Amniotic epithelial cell (primary cell): Measurements from ENCODE around the gene BMERB1.

Source experiments
- DNase-seq: peaks from one replicate; pipeline ENCODE4 v3.0.0-alpha.2; 2010; ENCODE audit warnings: low read depth

The BMERB1 gene

DNA sequence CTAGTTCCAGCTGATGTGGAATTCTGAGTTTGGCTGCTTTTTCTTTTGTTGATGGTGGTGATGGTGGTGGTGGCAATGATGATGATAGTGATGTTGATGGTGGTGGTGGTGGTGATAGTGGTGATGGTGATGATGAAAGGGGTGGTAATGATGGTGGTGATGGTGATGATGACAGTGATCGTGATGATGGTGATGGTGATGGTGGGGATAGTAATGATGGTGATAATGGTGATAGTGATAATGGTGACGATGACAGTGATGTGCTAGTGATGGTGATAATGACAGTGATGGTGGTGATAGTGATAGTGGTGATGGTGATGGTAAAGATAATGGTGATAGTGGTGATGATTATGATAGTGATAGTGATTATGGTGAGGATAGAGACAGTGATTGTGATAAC lies 61.5 kb downstream of the BMERB1 start:
- no peak for DNase-seq

DNA sequence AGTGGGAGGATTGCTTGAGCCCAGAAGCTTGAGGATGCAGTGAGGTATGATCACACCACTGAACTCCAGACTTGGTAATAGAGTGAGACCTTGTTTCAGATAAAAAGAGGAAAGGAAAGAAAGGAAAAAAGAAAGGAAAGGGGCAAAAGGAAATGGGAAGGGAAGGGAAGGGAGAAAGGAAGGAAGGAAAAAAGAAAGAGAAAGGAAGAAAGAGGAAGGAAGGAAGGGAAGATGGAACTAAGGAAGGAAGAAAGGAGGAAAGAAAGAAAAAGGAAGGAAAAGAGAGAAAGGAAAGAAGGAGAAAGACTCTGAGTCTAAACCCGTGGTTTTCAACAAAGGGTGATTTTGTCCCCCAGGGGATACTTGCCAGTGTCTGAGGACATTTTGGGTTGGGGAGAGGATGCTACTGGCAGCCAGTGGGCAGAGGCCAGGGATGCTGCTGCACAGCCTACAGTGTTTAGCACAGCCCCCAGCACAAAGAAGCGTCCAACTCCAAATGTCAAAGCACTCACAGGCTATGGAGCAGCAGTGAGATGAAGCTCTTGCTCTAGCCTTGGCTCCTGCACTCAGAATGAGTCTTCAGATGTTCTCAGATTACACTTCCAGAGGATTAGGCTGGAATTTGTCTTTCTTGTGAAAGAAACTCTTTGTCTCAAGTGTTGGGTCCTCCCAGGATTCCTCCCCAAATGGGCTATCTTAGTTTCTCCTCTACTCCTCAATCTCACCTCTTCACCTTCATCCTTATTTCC lies 64.2 kb downstream of the BMERB1 start:
- peak; percentile 40 for DNase-seq

DNA sequence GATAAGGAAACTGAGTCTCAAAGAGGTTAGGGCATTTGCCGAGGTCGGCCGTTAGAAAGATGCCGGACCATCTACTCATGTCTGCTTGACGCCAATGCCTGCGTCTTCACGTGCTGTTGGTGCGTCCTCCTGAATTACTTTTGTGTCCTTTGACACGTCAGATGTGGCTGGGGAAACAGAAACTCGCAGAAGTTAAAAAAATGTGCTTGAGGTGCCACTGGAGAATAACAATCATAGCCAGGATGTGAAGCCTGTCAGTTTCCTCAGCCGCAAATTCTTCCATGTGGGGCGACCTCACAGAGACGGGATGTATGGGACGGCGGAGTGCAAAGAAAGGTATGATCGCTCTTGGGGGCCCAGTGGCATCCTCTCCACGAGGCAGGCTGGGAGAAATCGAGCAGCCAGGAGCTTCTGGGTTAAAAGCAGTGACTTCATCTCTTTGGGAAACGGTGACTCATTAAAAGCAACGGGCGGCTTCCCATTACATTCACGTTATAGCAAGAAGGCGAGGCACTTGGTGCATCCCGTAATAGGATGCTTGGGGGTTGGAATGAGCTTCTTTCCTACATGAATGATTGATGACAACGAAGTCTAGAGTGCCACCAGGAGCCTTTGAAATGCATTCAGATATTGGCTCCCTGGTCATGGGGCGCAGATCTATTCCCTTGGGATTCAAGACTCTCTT lies 67.8 kb downstream of the BMERB1 start:
- DNase-seq: peak; percentile 69

DNA sequence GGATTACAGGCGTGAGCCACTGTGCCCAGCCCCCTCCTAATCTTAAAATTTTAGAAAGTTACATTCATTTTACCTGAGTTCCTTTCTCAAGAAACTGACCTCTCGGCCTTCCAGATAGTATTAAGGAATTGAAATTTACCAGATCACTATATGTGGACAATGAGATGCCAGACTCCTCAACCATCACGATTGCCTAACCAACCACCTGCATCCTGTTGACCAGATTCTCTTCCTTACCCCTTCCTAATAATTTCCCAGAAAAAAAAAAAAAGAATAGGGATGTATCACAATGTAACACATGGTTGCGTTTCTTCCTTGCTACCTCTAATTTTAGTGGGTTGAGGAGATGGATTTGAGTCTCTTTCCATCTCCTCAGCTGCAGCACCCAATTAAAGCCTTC lies 72.1 kb downstream of the BMERB1 start:
- no peak for DNase-seq

DNA sequence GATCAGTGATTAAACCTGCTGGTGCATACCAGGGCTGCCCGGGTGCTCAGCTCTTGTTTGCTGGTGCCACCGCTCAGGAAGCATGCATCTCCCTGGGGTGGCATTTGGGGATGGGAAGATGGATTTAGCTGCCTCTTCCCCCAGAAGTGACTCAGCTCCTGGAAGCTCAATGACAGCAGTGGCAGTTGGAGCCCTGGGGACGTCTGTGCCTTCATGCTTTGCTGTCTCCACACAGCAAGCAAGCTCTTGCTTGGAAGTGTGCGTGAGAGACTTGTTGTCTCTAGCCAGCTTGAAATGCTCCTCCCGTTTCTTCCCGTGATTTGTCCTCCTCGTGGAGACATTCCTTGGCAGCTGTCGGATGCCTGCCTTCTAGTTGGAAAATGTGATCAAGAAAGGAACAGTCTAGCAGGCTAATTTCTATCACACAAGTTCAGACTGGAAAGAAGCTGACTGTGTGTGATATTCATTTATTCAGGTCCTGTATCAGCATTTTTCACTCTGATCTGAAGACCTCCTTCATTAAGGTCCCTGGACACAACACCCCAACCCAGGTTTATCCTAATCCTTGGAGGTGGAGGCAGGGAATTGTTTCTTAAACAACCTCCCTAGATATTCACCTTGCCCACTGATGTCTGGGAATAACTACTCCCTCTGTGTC lies 73.0 kb downstream of the BMERB1 start:
- no peak for DNase-seq

DNA sequence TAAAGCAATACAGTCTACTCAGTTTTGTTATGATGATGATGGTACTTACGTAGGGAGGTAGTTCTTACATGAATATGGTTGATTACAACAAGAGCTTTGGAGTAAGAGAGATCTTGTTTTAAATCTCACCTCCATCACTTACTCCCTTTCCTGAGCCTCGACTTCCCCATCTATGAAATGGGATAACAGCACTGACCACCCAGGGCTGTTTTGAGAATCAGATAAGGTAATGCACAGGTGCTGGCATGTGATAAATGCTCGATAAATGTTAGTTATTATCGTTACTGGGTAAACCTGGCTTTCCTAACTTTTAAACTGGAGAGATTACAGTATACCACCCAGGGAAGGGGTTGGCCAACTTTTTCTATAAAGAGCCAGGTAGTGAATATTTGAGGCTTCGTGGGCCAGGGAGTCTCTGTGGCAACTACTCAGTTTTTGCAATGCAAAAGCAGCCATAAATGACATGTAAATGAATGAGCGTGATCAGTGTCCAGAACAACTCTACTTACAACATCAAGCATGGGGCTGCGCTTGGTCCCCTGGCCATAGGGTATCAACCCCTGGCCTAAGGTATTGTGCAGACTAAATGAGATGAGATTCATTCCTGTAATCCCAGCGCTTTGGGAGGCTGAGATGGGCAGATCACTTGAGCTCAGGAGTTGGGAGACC lies 73.7 kb downstream of the BMERB1 start:
- DNase-seq: no peak

DNA sequence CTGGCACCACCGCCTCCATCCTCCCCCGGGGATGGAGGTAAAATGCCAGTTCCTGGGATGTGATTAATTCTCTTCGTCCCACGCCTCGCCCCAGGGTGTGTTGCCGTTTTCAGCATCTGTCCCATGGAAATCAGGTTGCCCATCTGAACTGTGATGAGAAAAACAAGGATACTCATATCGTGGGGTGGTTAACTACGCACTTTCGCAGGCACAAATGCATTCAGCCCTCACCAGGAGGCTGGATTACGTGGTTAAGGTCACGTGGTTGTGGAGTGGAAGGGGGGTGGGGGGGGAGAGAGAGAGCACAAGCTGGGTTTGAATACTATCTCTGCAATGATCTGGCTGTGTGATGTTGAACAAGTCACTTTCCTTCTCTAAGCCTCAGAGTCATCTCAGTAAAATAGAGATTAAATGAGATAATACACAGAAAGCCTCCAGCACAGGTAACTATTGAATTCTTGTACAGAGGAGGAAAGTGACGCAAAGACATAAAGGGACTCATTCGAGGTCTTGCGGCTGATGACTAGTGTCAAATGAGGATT lies 74.7 kb downstream of the BMERB1 start:
- DNase-seq: no peak

DNA sequence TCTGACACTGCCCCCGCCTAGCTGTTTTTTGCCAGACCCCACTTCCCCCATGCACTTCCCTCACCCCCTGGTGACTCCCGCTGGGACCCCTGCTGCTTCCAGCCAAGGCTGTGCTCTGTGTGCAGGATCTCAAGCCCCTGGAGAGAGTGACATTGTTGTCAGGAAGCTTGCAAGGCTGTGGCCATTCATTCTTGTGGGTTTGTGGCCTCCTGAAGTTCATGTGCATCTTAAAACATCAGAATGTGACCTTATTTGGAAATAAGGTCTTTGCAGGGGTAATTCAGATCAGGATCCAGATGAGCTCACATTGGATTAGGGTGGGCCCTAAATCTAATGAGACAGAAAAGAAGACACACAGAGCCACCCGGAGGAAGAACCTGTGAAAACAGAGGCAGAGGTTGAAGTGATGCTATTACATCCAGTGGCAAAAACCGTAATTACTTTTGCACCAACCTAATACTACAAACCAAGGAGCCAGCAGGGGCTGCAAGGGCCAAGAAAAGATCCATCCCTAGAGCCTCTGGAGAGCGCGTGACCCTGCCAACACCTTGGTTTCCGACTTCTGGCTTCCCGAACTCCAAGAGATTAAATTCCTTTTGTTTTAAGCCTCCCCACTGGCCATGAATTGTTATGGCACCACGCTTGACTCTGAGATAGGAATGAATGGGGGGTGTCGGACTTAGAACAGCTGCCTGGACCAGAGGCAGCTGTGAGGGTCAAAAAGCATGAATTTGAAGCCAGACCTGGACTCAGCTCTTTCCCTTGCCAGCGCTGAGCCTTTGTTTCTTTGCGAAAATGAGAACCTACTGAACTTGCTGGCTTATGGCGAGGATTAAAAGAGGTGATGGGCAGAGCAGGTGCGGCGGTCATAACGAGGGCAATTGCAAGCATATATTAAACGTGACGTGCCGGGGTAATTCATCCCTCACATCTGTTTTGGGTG lies 75.5 kb downstream of the BMERB1 start:
- DNase-seq: no peak

DNA sequence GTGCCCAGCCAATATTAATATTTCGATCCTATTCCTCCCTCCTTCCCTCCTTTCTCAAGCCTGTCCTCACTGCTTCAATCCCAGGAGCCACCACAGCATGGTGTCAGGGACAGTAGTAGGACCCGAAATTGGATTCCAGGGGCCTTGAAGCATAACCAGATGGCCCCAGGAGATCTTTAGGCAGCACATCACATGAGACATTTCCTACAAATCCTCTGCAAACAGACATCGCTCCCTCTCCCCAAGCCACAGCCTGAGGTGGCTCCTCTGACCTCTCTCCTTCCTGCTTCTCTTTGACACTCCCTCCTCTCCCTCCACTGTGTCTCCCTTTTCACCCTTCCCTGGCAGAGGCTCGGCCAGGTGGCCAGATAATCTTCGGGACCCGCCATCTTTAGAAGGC lies 76.6 kb downstream of the BMERB1 start:
- no peak for DNase-seq

DNA sequence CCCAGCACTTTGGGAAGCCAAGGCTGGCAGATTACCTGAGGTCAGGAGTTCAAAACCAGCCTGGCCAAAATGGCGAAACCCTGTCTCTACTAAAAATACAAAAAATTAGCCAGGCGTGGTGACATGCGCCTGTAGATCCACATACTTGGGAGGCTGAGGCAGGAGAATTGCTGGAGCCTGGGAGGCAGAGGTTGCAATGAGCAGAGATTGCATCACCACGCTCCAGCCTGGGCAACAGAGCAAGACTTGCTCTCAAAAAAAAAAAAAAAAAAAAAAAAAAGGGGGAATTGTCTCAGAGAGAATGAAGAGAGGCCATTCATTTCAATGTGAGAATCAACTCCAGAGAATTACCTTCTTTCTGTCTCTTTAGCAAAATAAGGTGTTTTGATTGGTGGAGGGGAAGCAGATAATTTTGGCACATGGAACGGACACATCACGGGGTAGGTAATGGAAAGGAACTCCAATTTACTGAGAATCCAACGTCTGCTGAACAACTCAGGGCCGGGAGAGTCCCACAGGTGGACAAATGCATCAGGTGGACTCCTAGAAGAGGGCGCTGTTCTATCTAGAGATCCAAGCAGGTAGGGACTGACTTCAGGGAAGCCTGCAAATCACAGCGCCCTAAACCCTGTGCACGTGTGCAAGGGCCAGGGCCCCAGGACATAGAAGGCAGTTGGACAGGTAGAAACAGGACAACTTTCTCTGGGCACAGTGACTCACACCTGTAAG lies 77.5 kb downstream of the BMERB1 start:
- DNase-seq: no peak

DNA sequence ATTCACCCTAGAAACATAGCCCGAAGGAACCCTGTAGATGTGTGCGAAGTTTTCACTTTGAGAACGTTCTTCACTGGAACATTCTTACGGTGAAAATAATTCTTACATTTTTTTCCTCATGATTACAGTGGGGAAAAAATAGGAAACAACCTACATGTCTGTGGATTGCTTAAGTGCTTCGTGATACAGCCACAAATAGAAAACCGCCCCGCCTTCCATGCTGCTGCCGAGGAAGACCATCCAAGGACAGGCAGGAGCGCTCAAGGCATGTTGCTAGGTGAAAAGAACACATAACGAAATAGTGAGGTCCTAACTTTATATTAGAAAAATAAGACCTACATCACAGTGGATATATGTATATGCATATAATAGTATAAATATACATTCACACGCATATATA lies 78.8 kb downstream of the BMERB1 start:
- no peak for DNase-seq

DNA sequence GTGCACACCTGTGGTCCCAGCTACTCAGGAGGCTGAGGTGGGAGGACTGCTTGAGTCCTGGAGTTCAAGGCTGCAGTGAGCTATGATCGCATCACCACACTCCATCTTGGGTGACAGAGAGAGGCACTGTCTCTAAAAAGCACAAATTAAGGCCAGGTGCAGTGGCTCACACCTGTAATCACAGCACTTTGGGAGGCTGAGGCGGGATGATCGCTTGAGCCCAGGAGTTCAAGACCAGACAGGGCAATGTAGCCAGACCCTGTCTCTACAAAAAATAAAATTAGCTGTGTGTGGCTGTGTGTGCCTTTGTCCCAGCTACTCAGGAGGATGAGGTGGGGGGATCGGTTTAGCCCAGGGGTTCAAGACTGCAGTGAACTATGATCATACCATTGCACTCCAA lies 81.6 kb downstream of the BMERB1 start:
- no peak for DNase-seq

DNA sequence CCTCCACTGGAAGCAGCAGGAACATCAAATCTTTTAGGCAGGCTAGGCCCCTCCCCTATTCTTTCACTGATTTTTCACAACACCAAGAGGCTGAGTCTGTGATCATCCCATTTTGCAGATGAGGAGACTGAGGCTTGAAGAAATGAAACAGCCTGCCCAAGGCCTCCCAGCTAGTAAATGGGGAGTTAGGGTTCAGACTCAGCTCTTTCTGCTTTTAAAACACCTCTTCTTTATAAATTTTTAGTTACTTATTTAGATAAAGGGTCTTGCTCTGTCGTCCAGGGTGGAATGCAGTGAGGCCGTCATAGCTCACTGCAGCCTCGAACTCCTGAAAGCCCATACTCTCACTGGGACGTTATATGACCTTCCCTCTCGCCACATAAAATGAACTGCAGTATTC lies 82.2 kb downstream of the BMERB1 start:
- DNase-seq: no peak

DNA sequence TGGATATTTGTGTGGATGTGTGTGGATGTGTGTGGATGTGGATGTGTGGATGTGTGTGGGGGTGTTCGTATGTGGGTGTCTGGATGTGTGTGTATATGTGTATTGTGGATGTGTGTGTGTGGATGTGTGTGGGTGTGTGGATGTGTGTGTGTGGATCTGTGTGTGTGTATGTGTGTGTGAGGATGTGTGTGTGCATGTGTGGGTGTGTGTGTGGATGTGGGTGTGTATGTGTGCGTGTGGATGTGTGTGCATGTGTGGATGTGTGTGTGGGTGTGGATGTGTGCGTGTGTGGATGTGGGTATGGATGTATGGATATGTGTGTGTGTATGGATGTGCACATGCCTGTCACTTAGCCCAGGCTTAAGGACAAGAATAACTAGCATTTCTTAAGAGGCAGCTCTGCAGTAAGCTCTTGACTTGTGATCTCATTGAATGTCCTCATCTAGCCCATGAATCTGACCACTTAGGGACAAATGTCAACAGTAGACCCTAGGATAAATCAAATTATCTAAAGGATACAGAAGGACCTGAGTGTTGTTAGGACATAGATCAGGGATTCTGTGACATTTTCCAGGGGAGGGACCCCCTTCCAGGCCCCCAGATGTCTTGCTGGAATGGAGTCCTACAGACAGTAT lies 83.5 kb downstream of the BMERB1 start:
- no peak for DNase-seq

DNA sequence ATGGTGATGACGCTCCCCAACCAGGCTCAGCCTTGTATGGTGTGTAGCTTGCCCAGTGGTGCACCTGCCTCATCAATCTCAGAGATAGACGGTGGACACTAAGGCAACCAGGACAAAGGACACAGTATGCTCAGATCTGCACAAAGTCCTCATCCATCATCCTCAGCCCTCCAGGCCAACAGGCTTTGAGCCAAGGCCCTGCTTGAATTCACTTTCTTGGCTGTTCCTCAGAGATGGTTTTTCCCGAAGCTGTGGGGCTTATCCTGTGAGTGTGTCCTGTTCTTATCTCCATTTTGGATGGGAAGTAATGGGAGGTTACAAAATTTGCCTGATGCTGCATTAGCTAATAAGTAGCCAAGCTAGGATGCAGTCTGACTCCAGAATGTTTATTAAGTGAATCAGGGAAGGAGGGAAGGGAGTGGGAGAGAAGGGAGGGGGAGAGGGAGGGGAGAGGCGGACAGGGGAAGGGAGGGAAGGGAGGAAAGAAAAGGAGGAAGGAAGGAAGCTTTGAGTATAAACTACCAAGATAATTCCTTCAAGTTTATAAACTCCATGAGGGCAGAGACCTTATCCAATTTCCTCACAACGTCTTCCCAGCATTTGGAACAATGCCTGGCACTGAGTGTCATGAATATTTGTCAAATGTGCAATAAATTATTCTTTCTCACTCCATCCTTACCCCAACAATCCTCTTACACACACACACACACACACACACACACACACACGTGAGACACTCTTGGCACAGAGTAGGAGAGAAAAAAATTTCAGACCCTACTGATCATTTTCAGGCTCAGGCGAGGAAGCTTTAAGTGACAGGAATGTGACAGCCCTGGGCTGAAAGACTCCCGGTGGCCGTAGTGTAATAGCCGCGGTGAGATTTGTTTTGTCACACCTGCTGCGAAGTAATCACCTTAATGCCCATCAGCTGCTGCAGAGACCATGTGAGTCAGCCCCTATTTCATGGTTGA lies 84.3 kb downstream of the BMERB1 start:
- DNase-seq: peak; percentile 92

DNA sequence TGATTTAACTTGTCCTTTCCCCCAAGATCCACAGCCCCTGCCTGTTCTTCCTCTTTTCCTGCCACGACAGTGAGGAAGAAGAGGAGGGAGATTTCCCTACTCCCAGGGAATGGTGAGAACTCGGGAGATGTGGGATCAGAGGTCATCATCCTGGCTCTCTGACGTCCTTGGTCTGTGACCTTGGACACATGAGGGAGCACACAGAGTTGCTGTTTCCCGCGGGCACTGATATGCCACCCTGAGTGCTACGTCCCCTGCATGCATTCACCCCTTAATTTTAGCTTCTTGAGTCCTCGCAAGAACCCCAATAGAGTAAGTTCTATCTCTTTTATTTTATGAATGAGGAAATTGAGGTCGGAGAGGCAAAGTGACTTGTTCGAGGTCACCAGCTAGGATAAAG lies 85.4 kb downstream of the BMERB1 start:
- no peak for DNase-seq

DNA sequence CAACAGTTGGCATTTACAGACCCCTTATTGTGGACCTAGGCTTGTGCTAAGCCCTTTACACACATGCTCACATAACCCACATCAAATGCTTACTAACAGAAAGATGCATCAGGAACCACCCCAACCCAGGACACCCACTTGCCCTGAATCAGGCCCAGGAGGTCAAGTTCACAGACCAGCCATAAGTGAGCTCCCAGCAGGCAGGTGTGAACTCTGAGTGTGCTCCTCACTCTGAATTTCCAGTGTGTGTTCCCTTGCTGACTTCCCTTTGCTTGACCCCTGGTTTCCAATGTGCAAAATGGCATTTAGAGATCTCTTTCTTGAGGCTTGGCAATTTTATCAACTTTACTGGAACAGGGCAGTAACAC lies 87.0 kb downstream of the BMERB1 start:
- DNase-seq: no peak

DNA sequence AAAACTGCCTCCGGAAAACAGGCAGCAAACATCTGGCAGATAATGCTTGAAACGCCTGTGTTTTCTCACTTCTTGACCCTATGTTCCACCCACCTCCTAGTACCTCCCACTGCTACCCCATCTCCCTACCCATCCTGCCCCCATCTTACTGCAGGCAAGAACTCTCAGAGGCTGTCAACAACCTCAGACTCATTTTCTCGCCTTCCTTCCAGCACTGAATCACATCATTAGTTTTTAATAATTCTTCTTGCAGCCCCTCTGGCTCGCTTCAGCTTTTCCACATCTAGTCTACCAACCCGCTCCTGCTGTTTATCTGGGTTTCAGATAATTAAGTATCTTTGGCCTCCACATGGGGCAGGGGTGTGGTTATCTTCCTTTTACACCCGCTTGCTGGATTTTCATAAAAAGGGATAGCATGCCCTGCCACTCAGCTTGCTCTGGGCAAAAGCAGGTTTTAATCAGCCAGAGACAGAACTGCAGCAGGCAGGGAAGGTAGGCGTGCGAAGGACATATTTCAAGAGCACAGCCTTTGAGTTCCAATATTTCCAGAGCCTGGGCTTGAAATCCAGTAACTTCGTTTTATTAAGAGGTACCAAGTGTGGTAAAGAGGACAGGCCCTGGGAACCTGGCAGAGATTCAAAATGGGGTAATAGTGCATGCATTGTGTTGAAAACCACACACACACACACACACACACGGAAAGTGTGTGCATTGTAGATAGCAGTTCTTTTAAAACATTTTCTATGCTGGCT lies 87.5 kb downstream of the BMERB1 start:
- DNase-seq: peak; percentile 74
